ENCODE results near the gene MAF. TPM values are rescaled to one million over a fixed set of nuclear protein-coding genes. Genes with fewer than 3 reads are reported as not detected.

The MAF gene
- total RNA-seq, 1 experiment from 2014 or later = not detected

GRCh38 chr16:79595231-79595641 lies 5.3 kb downstream of the MAF start:
- in situ Hi-C loops (cut with HindIII; ENCODE audit: low sequenced_read_pairs) = no loop called here
- DNase-seq (ENCODE audit: low spot score) = no peak

- no peak for DNase-seq (ENCODE audit: low spot score)
These were observed 6.8 kb downstream of the MAF start for GRCh38 chr16:79593754-79594153.

GRCh38 chr16:79593074-79593531 lies 7.4 kb downstream of the MAF start:
- no peak for DNase-seq (ENCODE audit: low spot score)
- in situ Hi-C loops (cut with HindIII; ENCODE audit: low sequenced_read_pairs) = no loop called here

More at GRCh38 chr16:79593754-79594153, 6.8 kb downstream of the MAF start:
- in situ Hi-C loops (cut with HindIII; ENCODE audit: low sequenced_read_pairs) = no loop called here

- in situ Hi-C loops (cut with HindIII; ENCODE audit: low sequenced_read_pairs) = no loop called here
- no peak for DNase-seq (ENCODE audit: low spot score)
These were observed 8.4 kb downstream of the MAF start for GRCh38 chr16:79592186-79592585.

GRCh38 chr16:79589601-79590102 lies 10.9 kb downstream of the MAF start:
- in situ Hi-C loops (cut with HindIII; ENCODE audit: low sequenced_read_pairs) = no loop called here
- no peak for DNase-seq (ENCODE audit: low spot score)

- in situ Hi-C loops (cut with HindIII; ENCODE audit: low sequenced_read_pairs) = no loop called here
- no peak for DNase-seq (ENCODE audit: low spot score)
These were observed 12.6 kb downstream of the MAF start for GRCh38 chr16:79587897-79588296.

GRCh38 chr16:79587296-79587695 lies 13.2 kb downstream of the MAF start:
- in situ Hi-C loops (cut with HindIII; ENCODE audit: low sequenced_read_pairs) = no loop called here
- DNase-seq (ENCODE audit: low spot score) = no peak

- no peak for DNase-seq (ENCODE audit: low spot score)
- in situ Hi-C loops (cut with HindIII; ENCODE audit: low sequenced_read_pairs) = no loop called here
These were observed 17.7 kb downstream of the MAF start for GRCh38 chr16:79582789-79583188.

GRCh38 chr16:79580453-79581191 lies 19.9 kb downstream of the MAF start:
- DNase-seq (ENCODE audit: low spot score) = no peak
- in situ Hi-C loops (cut with HindIII; ENCODE audit: low sequenced_read_pairs) = no loop called here

- in situ Hi-C loops (cut with HindIII; ENCODE audit: low sequenced_read_pairs) = no loop called here
- DNase-seq (ENCODE audit: low spot score) = no peak
These were observed 23.9 kb downstream of the MAF start for GRCh38 chr16:79576602-79577001.

GRCh38 chr16:79573884-79574283 lies 26.7 kb downstream of the MAF start:
- DNase-seq (ENCODE audit: low spot score) = no peak
- in situ Hi-C loops (cut with HindIII; ENCODE audit: low sequenced_read_pairs) = no loop called here

GRCh38 chr16:79573071-79573470 lies 27.5 kb downstream of the MAF start:
- in situ Hi-C loops (cut with HindIII; ENCODE audit: low sequenced_read_pairs) = no loop called here
- DNase-seq (ENCODE audit: low spot score) = no peak

GRCh38 chr16:79571903-79572535 lies 28.5 kb downstream of the MAF start:
- in situ Hi-C loops (cut with HindIII; ENCODE audit: low sequenced_read_pairs) = no loop called here
- no peak for DNase-seq (ENCODE audit: low spot score)

GRCh38 chr16:79571065-79571902 lies 29.3 kb downstream of the MAF start:
- in situ Hi-C loops (cut with HindIII; ENCODE audit: low sequenced_read_pairs) = no loop called here
- no peak for DNase-seq (ENCODE audit: low spot score)

GRCh38 chr16:79564671-79565107 lies 35.8 kb downstream of the MAF start:
- in situ Hi-C loops (cut with HindIII; ENCODE audit: low sequenced_read_pairs) = no loop called here
- no peak for DNase-seq (ENCODE audit: low spot score)

- in situ Hi-C loops (cut with HindIII; ENCODE audit: low sequenced_read_pairs) = no loop called here
- no peak for DNase-seq (ENCODE audit: low spot score)
These were observed 36.6 kb downstream of the MAF start for GRCh38 chr16:79563921-79564320.

- no peak for DNase-seq (ENCODE audit: low spot score)
- in situ Hi-C loops (cut with HindIII; ENCODE audit: low sequenced_read_pairs) = no loop called here
These were observed 38.2 kb downstream of the MAF start for GRCh38 chr16:79562166-79562823.

GRCh38 chr16:79561729-79562128 lies 38.8 kb downstream of the MAF start:
- in situ Hi-C loops (cut with HindIII; ENCODE audit: low sequenced_read_pairs) = no loop called here
- no peak for DNase-seq (ENCODE audit: low spot score)

GRCh38 chr16:79560923-79561322 lies 39.6 kb downstream of the MAF start:
- in situ Hi-C loops (cut with HindIII; ENCODE audit: low sequenced_read_pairs) = no loop called here
- no peak for DNase-seq (ENCODE audit: low spot score)

All from G401 (cell line).